ENCODE measurements around the gene THAP5.
A peak's percentile ranks its signal among the peaks of the same experiment; 100 is the strongest.

Gene THAP5, protein sequence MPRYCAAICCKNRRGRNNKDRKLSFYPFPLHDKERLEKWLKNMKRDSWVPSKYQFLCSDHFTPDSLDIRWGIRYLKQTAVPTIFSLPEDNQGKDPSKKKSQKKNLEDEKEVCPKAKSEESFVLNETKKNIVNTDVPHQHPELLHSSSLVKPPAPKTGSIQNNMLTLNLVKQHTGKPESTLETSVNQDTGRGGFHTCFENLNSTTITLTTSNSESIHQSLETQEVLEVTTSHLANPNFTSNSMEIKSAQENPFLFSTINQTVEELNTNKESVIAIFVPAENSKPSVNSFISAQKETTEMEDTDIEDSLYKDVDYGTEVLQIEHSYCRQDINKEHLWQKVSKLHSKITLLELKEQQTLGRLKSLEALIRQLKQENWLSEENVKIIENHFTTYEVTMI

DNA sequence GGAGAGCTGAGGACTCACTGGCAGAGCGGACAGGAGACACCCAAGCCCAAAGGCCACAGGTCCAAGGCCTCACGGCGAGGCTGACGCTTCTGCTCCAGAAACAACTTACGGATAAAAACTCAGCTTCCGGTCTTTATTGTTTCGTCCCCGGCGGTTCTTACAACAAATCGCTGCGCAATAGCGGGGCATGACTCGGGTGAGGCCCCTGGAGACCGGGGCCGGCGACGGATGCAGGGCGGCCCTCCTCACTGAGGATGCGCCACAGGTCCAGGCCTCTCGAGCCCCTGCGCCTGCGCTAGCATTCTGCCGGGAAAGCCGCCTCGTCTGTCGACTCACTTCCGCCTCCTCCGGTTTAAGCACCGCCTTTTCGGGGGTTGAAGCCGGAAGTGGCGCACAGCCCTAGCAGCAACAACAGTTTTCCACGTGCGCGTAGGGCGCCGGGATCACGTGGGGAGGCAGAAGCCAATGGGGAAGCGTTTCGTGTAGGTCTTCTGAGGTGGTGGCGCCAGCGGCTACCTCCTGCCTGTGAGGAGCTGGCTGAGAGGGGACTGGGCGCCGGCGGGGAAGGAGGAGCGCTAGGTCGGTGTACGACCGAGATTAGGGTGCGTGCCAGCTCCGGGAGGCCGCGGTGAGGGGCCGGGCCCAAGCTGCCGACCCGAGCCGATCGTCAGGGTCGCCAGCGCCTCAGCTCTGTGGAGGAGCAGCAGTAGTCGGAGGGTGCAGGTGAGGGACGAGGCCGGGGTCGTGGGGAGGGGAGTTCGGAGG, at the start of gene THAP5, which contains the start of gene DNAJB9:
TSS of gene THAP5 (minus strand) at position 326 of the 765 bp plus-strand sequence. CDS start at position 189, 137 bp downstream.
TSS of gene DNAJB9 (plus strand) at position 494 of the 765 bp plus-strand sequence. CDS start 1,853 bp downstream, outside the sequence.
- DNase-seq: peak; percentile 96

DNA sequence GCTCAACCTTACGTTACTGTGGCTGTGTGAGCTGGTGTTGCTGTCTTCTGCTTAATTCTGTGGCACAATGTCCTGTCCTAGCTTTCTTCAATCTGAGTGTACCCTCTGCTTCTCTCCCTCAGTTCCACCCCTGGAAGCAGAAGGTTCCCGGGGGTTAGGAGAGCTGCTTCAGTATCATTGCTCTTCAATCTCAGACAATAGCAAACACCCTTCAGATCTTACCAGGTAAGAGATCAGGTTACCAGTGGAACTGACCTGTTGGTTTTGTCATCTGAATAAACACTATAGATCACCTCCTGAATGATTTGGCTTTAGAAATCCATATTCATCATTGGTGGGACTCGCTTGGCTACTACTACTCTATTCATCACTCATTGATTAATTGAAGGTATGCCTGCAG, 48.5 kb upstream of the THAP5 start:
- peak; percentile 77 for DNase-seq

DNA sequence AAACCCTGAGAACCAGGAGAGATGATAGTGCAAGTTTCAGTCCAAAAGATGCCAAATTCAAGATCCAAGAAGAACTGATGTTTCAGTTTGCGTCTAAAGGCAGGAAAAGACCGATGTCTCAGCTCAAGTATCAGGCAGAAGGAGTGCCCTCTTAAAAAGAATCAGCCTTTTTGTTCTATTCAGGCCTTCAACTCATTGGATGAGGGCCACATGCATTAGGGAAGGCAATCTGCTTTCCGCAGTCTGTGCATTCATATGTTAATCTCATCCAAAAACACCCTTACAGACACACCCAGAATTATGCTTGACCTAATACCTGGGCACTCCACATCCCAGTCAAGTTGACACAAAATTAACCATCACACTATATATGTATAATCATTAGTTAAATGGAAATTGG, 45.4 kb upstream of the THAP5 start:
- no peak for DNase-seq

DNA sequence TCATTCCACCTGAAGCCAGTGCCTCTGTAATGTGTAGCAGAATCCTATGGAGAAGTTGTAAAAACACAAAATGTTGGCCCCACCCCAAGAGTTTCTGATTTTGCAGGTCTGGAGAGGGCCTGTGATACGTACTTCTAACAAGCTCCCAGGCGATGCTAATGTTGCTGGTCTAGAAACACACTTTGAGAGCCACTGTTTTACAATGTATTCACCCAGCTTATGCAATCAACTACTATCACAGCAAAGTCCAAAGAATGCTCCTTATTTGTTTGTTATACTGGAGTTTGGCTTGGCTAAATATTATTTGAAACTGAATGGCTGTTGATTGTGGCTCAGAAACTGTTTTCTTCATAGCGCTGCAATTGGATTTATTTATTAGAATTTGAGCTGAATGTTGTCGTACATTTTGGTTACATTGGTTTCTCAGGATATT, 44.5 kb upstream of the THAP5 start:
- DNase-seq: no peak

DNA sequence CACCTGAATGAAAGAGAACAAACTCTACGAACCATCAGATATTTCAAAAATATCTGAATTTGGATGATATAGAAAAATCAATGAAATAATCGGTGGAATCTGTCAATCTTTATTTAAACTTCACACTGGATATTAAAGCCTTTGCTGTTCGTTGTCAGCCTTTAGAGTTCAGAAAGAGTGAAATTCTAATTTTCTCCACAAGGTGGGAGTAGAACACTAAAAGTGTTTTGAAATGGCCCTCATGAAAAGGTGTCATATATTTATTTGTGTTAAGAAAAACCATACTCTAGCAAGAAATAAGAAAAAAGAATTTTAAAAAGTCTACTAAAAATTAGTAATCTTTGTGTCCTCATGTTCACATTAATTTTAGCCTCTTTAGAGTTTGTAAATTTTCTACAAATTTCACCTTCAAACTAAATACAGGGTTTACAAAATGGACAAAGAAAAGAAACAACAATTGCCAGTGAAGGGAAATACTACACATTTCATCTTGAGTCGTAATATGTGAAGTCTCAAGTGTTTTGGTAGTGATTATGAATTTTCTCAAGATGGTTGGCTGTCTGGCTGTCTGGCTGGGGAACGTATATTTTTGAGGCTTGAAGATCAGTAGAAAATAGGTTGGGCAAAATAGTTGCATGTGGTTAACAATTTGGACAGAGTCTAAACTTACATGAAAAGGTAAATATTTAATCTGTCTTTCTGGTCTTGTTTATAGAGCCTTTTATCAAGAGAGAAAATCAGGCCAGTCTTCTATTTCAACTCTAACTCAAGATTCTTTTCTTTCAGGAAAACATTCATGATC, 43.8 kb upstream of the THAP5 start:
- DNase-seq: peak; percentile 58

DNA sequence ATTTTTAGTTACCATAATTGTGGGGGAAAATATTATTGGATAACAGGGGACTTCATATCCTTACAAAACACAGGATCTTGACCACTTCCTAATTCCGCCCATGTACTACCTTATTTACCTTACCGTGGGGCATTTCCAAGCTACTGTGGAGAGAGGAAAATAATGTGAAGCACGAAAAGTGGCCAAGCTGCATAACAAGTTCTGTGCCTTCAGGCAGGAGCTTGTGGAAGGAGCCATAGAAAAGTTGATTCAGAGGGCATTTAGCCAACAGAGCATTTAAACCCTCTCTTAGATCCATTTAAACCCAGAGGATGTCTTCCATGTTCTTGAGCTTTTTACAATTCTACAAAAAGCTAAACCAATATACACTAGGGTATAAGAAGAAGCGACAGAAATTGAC, 41.8 kb upstream of the THAP5 start:
- no peak for DNase-seq

DNA sequence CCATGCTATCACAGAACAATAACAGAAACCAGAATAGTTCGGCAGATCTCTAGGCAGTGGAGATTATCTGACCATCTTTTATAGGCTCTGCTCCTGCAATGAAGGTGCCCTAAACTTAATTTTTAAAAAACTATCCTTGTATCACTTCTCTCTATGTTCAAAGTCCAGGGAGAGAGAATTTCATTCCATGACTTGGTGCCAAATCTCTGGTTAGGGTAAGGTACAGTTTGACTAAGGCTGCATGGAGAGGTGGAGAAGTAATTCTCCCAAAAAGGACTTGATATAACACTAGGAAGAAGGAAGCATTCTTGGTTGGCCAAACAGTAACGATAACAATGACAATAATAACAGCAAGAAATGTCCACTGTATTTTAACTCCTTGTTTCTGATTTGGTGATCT, 40.1 kb upstream of the THAP5 start:
- DNase-seq: no peak

DNA sequence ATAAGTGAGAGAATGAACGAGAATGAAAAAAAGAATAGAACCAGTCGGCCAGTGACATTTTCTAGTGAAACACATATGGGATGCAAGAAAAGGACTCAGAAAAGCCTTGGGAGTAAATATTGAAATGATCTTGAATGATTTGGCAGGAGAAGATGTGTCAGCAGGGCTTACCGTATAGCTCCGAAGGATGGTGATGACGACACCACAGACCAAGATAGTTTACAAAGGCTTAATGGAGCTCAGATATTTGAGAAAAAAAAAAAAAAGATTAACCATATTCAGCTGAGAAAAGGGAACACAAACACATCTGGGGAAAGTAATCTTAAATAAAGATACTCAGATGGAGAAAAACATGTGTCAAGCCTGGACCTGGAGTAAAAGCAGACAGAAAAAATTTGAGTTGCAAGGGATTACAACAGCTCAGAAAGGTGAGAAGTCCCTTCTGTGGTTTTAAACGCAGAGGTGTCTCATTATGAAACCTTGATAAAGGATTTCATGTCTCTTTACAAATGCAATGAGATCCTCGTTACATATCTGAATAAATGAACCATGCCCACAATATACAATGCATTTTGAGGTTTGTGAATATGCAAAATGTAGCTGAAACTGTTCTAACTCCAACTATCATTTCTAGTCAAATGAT, 36.2 kb upstream of the THAP5 start:
- DNase-seq: no peak

DNA sequence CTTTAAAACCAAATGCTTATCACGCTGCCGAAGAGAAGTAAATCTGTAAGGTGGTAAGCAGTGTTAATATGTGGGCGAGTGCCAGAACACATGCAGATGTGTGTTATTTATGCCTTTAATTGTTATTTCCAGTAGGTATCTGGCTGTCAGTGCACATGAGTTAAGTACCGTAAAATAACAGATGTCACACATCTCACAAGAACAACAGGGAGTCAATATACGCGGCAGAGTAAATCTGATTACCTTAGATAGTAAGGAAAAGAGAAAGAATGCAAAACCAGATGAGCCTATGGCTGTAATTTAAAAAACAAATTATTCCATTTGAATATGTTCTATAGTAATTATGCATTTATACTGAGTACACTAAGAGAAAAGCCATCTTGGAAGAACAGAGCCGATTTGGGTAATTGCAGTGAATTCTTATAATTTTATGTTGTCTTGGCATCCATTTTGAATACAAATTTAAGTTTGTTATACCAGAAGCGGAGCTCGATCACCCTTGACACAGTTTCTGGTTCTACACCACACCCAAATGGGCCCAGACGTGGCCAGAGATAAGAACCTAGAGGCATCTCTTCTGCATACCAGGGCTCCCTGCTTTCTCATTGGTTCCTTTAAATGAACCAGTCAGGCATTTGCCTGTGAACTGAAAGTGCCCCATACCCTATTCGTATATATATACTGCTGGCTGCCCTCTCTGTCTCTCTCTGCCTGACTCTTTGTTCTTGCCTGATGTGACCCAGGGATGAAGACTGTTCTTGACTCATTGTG, 35.0 kb upstream of the THAP5 start:
- no peak for DNase-seq

DNA sequence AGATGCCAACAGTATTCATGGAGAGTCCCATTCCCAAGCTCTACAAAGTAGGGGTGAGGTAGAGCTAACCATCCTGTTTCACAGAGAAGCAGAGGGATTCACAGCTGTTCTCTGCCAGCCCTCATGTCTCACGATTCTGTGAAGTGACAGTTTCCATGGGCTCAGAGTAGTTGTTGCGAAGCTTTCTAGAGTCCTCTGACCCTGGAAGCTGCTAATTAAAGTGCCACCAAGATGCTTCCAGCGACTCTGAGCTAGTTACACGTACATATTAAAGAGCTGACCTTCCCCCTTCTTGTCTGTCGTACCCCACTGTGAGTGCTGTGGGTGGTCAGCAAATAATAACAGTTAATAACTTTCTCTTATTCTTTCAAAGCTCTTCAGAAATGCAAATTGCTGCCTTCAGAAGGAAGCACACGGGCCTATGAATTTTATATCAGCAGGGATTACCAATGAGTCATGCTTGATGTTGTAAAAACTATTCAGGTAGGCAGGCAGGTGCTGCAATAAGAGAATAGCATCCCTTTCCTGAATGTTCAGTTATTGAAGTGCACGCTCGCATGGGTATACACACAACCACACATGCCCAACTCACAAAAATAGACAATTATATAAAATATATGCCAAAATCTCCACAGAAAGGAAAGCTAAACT, 34.3 kb upstream of the THAP5 start:
- DNase-seq: no peak

DNA sequence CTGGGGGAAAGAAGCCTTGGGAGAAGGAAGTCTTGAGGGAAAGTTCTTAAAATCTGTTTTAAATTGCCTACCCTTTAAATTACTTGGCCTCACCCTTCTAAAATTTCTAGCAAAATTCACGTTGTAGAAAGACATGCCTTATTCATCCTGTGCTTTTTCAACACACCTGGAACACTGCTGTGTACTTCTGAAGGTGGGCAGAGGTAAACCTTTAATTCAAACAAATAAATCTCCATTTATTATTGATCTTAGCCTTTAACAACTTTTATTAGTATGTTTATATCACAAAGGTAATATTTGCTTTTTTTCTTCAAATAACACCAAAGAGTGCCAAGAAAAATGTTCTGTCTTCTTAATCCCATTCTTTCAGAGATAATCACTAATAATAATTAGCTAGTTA, 30.9 kb upstream of the THAP5 start:
- DNase-seq: no peak

DNA sequence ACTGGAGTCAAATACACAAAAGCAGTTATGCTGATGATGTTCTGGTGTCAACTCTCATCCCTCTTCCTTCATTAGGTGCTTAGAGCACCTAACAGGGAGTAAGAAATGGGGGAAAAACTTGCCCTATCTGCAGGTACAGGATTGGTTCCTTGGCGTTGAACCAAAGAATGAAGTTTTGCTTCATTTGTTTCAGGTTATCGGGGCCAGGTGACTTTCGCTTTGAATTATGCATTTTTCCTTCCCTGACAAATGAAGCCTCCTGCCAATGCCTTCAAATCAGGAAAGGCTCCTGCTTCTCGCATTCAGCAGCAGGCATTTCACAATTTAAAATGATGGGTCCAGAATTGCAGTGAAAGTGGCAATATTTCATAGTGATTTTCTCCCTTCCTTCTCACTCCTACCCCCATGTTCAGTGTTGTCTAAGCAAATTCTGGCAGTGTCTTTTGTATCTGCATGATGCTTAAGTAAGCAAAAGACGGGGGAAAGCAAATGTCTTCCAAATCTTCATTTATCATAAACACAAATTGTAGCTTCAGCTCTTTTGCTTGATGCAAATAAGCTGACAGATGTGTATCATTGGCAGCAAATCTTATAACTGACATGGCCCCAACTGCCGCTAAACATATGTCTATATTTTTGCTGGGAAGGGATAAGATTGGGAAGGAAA, 29.5 kb upstream of the THAP5 start:
- no peak for DNase-seq

DNA sequence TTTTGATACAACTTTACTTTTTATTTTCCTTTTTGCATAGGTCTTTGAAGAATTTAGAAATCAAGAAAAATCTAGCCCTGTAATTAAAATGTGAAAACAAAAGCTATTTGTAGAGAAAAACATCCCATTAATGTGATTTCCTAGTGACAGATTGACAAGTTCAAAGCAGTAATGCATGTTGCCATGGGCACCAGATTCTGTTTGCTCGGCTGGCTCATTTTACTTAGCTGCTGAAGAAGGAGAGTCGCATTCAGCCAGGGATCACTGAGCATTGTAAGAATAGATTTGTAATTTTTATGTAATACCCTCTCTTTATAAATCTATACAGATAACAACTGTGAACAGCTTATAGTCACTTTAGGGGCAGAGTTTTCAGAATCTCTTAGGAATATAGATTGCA, 28.6 kb upstream of the THAP5 start:
- DNase-seq: peak; percentile 46

DNA sequence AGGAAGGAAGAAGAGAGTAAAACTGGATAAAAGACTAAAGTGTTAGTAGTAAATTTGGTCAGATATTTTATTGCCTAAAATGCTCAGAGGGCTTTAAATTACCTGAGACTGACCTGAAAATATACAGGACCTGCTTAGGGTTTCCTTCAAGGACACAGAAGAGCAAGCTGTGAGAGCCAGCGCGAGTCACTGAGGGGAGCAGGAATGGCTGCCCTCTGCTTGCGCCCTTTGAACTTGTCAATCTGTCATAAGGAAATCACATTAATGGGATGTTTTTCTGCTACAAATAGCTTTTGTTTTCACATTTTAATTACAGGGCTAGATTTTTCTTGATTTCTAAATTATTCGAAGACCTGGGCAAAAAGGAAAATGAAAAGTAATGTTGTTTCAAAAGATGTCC, 27.1 kb upstream of the THAP5 start:
- DNase-seq: no peak

DNA sequence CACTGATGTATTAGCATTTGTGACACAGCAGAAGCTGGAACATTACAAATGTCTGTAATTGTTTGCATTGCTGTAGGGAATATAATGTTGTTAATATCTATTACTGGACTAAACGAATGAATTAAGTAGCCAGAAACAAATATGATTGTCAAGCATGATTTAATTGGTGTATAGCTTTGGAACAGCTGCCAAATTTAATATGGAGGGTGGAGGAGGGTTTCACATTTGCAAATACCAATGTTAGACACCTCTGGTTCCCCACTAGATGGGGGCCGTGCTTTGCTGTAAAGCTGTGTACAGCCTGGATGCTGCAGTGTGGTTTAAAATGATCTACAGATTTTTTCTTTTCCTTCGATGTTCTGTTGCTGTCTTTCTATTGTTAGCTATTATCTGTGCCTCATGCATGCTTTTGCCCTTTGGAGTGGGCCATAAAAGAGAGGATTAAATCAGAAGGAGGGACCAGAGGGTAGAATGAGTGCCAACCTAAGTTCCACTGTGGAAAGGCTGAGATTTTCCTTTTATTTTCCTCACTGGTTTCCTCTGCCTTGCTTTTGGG, 23.2 kb upstream of the THAP5 start:
- peak; percentile 46 for DNase-seq

DNA sequence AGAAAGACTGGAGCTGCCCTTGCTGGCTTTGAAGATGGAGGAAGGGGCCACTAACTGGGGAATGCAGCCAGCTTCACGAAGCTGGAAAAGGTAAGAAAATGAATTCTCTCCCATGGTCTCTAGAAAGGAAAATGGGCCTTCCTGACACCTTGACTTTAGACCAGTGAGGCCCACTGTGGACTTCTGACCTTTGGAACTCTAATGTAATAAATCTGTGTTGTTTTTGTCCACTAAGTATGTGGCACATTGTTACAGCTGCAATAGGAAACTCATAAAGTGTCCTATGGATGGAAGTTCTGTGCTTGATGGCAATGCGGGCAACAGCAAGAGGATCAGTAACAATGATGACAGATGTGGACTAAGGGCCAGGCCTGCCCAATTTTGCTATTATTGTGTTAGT, 21.1 kb upstream of the THAP5 start:
- DNase-seq: no peak

DNA sequence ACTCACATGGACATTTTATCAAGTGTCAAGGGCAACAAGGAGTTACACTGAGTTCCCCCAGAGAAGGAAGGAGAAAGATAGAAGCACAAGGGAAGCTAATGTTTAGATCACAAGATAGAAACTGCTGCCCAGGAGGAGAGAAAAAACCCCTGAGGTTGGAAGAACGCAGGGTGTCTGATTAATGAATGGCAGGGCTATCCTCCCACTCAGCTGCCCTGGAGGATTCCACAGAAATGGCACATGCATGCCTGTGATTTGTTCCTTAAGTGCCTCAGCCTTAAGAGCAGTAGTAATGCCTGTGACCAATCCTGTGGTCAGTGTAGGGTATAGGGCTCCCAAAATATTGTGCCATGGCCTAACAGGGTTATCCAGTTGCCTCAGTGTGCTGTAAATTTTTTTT, 20.4 kb upstream of the THAP5 start:
- no peak for DNase-seq

DNA sequence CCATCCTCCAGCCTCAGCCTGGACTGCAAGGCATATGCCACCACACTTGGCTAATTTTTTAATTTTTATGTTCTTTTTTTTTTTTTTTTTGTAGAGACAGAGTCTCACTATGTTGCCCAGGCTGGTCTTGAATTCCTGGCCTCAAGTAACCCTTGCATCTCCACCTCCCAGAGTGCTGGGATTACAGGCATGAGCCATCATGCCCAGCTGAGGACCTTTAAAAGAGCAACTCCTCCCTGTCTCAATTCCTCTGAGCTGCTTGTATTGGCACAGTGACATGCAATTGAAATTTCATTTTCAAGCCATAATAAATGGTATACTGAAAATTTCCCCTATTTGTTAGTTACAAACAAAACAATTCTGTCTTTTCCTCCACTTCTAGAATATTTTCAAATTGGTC, 19.7 kb upstream of the THAP5 start:
- no peak for DNase-seq

DNA sequence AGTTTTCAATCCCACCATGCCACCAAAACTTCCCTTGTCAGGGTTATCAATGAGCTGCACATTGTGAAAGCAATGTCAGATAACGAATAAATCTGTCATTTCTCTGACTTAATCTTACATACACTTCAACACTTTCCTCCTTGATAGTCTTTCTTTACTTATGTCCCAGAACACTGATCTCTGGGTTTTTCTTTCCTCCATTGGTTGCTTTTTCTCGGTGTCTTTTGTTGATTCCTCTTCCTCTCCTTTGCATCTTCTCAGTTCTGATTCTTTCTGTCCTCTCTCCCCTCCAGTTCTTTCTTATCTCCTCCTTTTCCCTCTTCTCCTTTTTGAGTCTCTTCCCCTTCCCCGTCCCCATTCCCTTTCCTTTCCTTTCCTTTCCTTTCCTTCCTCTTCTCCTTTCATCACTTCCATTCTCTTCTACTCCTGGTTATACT, 16.8 kb upstream of the THAP5 start:
- DNase-seq: no peak

DNA sequence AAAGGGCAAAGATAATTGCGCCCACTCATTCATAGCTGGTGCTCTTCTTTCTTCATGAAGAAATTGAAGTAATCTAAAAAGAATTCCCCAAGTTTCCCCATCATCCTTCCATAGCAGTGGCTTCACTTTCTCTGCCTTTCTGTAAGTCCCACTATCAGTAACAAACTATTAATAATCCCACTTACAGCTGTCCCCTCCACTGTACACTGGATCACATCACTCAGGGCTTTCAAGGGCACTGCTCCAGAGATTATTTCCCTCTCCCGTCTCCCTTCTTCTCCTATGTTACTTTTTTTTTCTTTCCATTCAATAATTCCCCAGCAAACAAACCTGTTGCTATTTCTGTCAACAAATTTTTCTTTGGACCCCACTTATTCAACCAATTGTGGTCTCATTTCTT, 16.3 kb upstream of the THAP5 start:
- DNase-seq: no peak

DNA sequence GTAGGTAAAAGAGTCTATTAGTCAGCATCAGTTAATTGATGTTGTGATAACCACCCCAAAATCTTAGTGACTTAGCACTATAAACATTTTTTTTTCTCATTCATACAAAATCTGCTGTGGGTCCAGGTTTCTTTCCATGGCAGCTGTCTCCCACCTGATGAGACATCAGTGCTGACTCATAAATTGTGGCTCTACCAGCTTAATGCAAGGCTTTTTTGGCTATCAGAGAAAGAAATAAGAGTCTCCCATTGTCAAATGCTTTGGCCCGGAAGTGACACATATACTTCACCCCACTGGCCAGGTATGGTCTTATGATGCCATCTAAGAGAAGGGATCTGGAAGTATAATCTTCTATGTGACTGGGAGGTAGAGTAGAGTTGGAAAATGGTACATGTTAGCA, 14.7 kb upstream of the THAP5 start:
- no peak for DNase-seq

All from NCI-H2029 treated with DMSO at 0.1 percent for 48 hours (cell line).